Measurements from ENCODE around the gene MTIF3. TPM values are rescaled to one million over a fixed set of nuclear protein-coding genes. Genes with fewer than 3 reads are reported as not detected.
"Not testable (repeated sequence)": the region's sequence is repeated elsewhere in the genome, so short reads cannot be mapped to it uniquely, and the experiment has no call there.

MTIF3 gene
- total RNA-seq, 1 donor from 2014 or later: 89.3 TPM

DNA sequence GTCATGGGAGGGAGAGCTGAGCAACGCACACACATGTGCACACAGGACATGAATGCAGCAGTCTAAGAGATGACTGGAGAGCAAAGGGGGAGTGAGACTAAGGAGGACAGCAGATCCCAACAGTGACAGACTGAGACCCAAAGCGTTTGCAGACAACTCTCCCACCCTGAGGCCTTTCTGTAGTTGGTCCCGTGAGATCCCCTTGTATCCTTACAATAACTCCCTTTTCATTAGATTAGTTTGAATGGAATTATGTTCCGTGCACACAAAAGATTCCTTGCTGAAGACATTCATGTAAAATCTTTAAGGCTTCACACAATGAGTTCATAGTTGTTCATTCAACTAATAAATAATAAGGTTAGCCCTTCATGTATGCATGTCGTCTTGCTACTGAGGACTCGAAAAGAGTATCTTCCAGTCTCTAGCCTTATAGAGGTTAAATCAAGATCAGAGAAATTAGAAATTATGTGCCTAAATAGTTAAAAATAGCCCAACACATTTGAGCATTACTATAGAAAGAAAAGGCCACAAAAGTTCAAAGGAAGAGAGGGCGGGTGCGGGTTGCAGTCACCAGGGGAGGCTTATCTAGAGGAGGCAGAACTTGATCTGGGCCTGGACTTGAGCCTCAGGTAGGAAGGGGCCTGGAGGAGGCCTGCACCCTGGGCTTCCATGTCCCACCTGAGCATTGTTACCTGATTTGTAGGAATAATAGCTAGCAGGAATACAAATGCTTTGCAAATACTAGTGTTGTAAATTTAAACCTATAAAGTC is 29.1 kb downstream of the MTIF3 start:
- DNase-seq (ENCODE audit: low read depth): no peak

- no peak for DNase-seq (ENCODE audit: low read depth)
Observed at GRCh38 chr13:27419328-27419727, 31.0 kb downstream of the MTIF3 start.

GRCh38 chr13:27415116-27415515 is 35.2 kb downstream of the MTIF3 start:
- DNase-seq (ENCODE audit: low read depth): peak; percentile 89

DNA sequence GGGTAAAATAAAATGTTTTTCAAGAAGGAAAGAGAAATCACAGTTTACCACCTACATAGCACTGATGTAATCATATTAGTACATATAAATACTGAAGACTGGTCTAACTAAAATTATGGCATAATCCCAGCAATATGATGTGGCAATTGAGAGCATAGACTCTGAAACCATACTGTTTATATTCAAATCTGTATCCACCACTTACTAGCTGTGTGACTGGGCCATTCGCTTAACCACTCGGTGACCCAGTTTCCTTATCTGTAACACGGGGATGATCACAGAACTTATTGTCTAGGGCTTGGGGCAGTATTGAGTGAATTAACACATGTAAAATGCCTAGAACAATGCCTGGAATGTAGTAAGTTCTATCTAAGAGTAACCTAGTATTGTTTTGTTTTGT is 39.0 kb downstream of the MTIF3 start:
- DNase-seq (ENCODE audit: low read depth): no peak

GRCh38 chr13:27409013-27409412 is 41.4 kb downstream of the MTIF3 start:
- DNase-seq (ENCODE audit: low read depth): no peak

GRCh38 chr13:27408074-27408473 is 42.3 kb downstream of the MTIF3 start:
- DNase-seq (ENCODE audit: low read depth): no peak

DNA sequence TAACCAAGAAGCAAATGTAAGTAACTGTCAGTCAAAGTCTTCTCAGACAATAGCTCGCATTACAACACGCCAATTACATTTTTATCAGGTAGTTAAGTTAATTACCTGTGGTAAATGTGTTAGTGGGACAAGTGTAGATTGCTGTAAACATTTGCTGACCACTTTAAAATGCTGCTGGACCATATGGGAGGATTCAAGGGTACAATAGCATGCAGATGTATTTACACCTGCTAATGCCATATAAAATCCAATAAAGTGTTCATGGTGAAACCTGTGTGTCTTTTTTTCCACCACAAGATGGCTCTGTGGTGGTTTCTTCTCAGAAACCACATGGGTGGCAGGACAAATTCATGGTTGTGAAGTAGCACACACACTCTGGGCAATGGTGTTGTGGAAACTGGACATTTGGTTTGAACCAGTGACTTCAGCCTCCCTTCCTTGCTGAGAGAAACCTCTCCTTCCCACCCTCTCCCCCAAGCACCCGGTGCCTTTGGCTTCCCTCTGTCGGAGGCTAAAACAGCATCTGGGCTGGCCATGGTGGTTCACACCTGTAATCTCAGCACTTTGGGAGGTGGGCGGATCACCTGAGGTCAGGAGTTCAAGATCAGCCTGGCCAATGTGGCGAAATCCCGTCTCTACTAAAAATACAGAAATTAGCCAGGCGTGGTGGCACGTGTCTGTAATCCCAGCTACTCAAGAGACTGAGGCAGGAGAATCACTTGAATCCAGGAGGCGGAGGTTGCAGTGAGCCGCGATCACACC is 44.0 kb downstream of the MTIF3 start:
- peak; percentile 64 for DNase-seq (ENCODE audit: low read depth)

- no peak for DNase-seq (ENCODE audit: low read depth)
Observed at GRCh38 chr13:27405546-27406134, 44.7 kb downstream of the MTIF3 start.

DNA sequence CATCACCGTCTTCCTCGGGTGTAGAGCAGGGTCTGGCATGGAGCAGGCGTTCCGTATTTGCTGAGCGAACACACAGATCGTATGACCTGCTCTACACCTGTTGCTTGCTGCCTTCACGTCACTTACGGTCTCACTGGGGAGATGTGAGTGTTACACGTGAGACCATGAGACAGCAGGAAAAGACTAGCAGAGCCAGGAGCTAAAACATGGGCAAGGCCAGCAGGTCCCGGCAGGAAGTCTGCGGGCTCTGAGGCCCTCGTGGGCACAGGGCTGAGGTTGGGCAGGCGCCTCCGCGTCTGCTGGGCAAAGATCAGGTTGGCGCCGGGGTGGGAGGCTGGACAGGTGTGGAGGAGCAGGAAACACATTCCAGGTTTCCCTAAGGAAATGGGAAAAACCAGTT is 45.7 kb downstream of the MTIF3 start:
- no peak for DNase-seq (ENCODE audit: low read depth)

GRCh38 chr13:27403727-27404385 is 46.5 kb downstream of the MTIF3 start:
- DNase-seq (ENCODE audit: low read depth): no peak

- peak; percentile 69 for DNase-seq (ENCODE audit: low read depth)
Observed at GRCh38 chr13:27403203-27403678, 47.1 kb downstream of the MTIF3 start.

DNA sequence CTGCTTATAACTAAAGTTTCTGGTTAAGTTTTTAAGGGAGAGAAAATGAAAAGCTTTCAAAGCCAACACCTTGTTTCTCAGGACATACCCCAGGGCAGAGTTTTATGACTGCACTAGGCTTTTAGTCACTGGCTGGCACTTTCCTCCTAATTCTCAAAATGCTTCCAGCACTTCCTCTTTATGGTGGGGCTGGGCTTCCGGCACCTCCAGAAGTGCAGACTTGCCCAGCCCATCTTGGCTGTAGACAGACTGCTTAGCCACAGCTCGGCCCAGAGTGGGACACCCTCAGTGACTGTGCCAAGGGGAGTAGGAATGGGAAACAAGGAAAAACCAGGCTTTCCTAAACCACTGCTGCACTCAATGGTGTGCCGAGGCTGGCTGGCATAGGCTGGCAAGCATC is 49.2 kb downstream of the MTIF3 start:
- DNase-seq (ENCODE audit: low read depth): no peak

DNA sequence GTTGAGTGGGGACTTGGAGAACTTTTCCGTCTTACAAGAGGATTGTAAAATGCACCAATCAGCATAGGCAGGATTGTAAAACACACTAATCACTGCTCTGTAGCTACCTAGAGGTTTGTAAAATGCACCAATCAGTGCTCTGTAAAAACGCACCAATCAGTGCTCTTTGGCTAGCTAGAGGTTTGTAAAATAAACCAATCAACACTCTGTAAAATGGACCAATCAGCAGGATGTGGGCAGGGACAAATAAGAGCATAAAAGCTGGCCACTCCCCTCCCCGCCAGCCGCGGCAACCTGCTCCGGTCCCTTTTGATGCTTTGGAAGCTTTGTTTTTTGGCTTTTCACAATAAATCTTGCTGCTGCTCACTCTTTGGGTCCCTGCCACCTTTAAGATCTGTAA is 50.0 kb downstream of the MTIF3 start:
- not testable (repeated sequence) for DNase-seq (ENCODE audit: low read depth)

DNA sequence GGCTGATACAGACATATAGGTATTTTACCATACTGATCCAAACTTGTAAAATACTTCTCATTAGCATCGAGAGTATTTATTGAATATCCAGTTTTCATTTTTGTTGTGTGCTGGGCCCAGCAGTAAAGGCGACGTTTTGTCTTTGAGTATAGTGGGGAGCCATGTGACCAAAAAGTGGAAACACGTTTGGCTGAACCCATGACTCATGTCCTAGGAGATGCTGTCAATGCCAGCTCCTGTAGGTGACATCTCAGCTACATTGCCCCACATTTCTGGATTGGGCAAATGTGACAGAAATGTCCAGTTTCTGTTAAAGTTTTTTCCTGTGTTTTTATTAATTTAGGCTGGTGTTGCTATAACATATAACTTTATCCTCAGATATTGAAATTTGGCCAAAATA is 52.0 kb downstream of the MTIF3 start:
- no peak for DNase-seq (ENCODE audit: low read depth)

GRCh38 chr13:27396252-27396846 is 54.0 kb downstream of the MTIF3 start:
- no peak for DNase-seq (ENCODE audit: low read depth)

DNA sequence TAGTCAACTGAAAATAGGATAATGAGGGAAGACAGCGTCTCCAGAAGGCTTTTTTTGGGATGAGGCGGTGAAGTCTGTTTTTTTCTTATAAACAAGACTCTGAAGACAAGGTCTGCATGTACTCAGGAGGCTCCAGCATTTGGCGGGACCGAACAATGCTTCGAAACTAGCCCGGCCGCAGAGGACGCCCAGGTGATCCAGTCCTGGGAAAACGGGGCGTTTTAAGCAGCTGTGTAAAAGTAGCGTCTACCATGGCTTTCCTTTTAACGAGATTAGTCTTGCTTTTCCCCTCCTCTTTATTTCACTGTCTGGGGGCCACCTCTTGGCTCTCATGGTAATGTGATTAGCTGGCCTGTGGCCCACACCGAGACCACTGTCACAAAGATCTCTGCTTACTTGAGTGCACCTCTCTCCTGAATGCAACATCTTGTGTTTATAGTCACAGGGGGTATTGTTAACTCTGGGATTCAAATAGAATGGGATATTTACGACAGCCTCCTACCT is 55.3 kb downstream of the MTIF3 start:
- no peak for DNase-seq (ENCODE audit: low read depth)

- no peak for DNase-seq (ENCODE audit: low read depth)
Observed at GRCh38 chr13:27393101-27393500, 57.3 kb downstream of the MTIF3 start.

DNA sequence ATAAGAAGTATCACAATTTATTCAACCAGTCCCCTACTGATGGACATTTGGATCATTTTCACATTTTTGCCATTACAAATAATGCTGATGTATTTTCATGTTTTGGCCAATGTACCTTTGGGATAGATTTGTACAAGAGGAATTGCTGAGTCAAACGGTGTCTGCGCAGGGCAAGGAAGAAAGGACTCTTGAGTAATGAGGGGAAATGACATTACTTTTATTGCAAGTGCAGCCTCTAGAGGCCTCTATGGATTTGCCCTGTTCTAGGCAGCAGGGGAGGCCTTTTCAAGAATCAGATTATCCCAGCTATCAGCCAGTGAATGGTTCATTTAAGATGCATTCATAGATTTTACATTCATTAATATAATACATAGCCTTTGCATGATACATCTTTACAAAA is 58.9 kb downstream of the MTIF3 start:
- no peak for DNase-seq (ENCODE audit: low read depth)

GRCh38 chr13:27389891-27390290 is 60.5 kb downstream of the MTIF3 start:
- no peak for DNase-seq (ENCODE audit: low read depth)

- DNase-seq (ENCODE audit: low read depth): no peak
Observed at GRCh38 chr13:27388241-27388640, 62.1 kb downstream of the MTIF3 start.
